Bronchial epithelial cell (primary cell): ENCODE measurements around the gene ZNRF2. TPM values are rescaled to one million over a fixed set of nuclear protein-coding genes. Genes with fewer than 3 reads are reported as not detected.

Experiments used
- DNase-seq: peaks from one replicate; pipeline ENCODE4 v3.0.0-alpha.2; 2010; ENCODE audit warnings: low read depth
- FAIRE-seq: peaks from 2 replicates; lab custom pipeline; 2011; peaks lifted over from hg19 to GRCh38; lab: Jason Lieb, UNC
- H3K27me3 ChIP-seq: 2 replicates; pipeline ENCODE4 v1.5.1; 2011; ENCODE audit warnings: low read length; ENCODE audit not compliant: control insufficient read depth, insufficient read depth
- H3K36me3 ChIP-seq: 2 replicates; pipeline ENCODE4 v1.5.1; 2011; ENCODE audit warnings: low read length; ENCODE audit not compliant: control insufficient read depth, insufficient read depth
- H3K4me3 ChIP-seq: 2 replicates; pipeline ENCODE4 v1.5.1; 2011; ENCODE audit warnings: mild to moderate bottlenecking, low read depth, low read length, control low read depth
- CTCF ChIP-seq: IDR thresholded peaks from 2 replicates; pipeline ENCODE4 v1.5.1; 2011; ENCODE audit warnings: mild to moderate bottlenecking, moderate library complexity, low read length, control low read depth, inconsistent platforms; ENCODE audit not compliant: insufficient read depth, severe bottlenecking
- total RNA-seq: library from RNA; depleted of rRNA; stranded (reverse); fragments of >200 nt; gene quantifications from 2 replicates; pipeline ENCODE4 v1.2.1, GENCODE V29; 2014

The ZNRF2 gene
- total RNA-seq, 1 donor from 2014 or later, result 18.4 TPM

- FAIRE-seq, result no peak
These were observed 46.0 kb downstream of the ZNRF2 start for GRCh38 chr7:30330134-30331111.

GRCh38 chr7:30331338-30331737, 46.9 kb downstream of the ZNRF2 start:
- no peak for TF ChIP-seq CTCF
- FAIRE-seq, result no peak
- H3K27me3 ChIP-seq, result no peaks in the 10 kb centered on the region

More at GRCh38 chr7:30330134-30331111, 46.0 kb downstream of the ZNRF2 start:
- Histone ChIP-seq H3K36me3 (no peaks in the 10 kb centered on the region), H3K27me3 (no peaks in the 10 kb centered on the region), H3K4me3 (no peak overlapping the region)
- TF ChIP-seq CTCF, result no peak
- DNase-seq, result peak; percentile 45

GRCh38 chr7:30332549-30332948, 48.2 kb downstream of the ZNRF2 start:
- H3K36me3 ChIP-seq, result no peaks in the 10 kb centered on the region
- no peak for FAIRE-seq
- no peak overlapping the region for H3K4me3 ChIP-seq
- no peak for DNase-seq
- TF ChIP-seq CTCF, result no peak
- H3K27me3 ChIP-seq, result no peaks in the 10 kb centered on the region

More at GRCh38 chr7:30331338-30331737, 46.9 kb downstream of the ZNRF2 start:
- Histone ChIP-seq H3K4me3 (no peak overlapping the region), H3K36me3 (no peaks in the 10 kb centered on the region)
- no peak for DNase-seq

GRCh38 chr7:30335763-30336487, 51.5 kb downstream of the ZNRF2 start:
- FAIRE-seq (no peak), DNase-seq (no peak)
- Histone ChIP-seq H3K4me3 (no peak overlapping the region), H3K36me3 (no peaks in the 10 kb centered on the region), H3K27me3 (no peaks in the 10 kb centered on the region)
- no peak for TF ChIP-seq CTCF

GRCh38 chr7:30344513-30344912, 60.1 kb downstream of the ZNRF2 start:
- FAIRE-seq, result no peak
- Histone ChIP-seq H3K27me3 (no peaks in the 10 kb centered on the region), H3K4me3 (no peak overlapping the region), H3K36me3 (no peaks in the 10 kb centered on the region)
- DNase-seq, result no peak
- no peak for TF ChIP-seq CTCF
